Activated naive CD4-positive, alpha-beta T cell treated with anti-CD3 and anti-CD28 coated beads, Interleukin-2, amount 50 U/mL, for 16 hours (primary cell): ENCODE data around the gene STXBP3.
"Not testable (repeated sequence)": the region's sequence is repeated elsewhere in the genome, so short reads cannot be mapped to it uniquely, and the experiment has no call there.

Experiments
- DNase-seq: peaks from one replicate; pipeline ENCODE4 v3.0.0-alpha.2; 2020

The STXBP3 gene, protein sequence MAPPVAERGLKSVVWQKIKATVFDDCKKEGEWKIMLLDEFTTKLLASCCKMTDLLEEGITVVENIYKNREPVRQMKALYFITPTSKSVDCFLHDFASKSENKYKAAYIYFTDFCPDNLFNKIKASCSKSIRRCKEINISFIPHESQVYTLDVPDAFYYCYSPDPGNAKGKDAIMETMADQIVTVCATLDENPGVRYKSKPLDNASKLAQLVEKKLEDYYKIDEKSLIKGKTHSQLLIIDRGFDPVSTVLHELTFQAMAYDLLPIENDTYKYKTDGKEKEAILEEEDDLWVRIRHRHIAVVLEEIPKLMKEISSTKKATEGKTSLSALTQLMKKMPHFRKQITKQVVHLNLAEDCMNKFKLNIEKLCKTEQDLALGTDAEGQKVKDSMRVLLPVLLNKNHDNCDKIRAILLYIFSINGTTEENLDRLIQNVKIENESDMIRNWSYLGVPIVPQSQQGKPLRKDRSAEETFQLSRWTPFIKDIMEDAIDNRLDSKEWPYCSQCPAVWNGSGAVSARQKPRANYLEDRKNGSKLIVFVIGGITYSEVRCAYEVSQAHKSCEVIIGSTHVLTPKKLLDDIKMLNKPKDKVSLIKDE

DNA sequence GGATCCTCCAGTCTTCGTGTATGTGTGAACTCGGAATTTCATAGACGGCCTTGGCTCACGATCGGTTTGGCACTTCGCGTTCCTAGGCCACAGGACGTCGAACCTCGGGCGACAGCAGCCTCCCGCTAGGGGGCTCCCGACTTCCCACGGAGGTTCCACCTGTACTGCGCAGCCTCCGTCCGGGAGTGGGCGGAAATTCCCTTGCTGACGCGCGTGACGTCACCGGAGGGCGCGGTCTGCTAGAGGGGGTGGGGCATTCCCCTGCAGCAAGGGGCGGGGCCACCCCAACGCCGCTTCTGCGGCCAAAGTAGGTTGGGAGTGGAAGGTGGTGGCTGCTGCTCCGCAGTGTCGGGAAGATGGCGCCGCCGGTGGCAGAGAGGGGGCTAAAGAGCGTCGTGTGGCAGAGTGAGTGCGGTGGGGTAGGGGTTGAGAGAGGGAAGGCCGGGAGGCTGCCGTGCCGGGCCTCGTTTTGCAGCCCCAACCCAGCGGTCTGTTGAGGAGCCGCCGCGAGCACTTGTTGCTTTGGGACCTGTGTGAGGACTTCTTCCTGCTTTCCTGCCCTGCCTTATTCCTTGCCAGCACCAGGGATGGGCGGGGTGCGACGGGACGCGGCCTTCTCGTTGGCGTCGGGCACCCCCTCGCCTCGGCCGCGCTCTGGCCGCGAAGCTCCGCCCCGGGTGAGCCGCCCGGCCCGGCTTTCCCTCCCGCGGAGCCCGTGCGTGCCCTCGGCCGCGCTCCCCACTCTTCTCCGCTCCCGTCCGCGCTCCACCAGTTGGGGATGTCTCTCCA lies at the start of gene STXBP3:
STXBP3 (plus strand) TSS at position 293 of the 789 bp plus-strand sequence; CDS start at position 357, 64 bp downstream.
- peak; percentile 100 for DNase-seq

DNA sequence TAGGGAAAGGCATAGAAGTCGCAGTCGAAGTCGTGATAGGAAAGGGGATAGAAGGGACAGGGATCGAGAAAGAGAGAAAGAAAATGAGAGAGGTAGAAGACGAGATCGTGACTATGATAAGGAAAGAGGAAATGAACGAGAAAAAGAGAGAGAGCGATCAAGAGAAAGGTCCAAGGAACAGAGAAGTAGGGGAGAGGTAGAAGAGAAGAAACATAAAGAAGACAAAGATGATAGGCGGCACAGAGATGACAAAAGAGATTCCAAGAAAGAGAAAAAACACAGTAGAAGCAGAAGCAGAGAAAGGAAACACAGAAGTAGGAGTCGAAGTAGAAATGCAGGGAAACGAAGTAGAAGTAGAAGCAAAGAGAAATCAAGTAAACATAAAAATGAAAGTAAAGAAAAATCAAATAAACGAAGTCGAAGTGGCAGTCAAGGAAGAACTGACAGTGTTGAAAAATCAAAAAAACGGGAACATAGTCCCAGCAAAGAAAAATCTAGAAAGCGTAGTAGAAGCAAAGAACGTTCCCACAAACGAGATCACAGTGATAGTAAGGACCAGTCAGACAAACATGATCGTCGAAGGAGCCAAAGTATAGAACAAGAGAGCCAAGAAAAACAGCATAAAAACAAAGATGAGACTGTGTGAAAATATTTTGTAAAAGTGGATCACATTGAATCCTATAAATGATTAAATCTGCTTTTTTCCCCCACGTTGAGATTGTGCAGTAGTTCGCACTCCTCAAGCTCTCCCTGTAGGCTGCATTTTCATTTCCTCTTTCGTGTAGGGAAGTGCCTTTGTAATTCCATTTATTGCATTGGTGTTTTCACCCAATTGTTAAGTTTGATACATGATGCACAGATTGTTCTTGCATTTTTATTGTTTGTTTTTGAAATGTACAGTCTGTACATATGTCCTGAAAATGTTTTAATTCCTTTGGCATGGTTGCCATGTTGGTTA lies 46.8 kb upstream of the STXBP3 start:
- no peak for DNase-seq

DNA sequence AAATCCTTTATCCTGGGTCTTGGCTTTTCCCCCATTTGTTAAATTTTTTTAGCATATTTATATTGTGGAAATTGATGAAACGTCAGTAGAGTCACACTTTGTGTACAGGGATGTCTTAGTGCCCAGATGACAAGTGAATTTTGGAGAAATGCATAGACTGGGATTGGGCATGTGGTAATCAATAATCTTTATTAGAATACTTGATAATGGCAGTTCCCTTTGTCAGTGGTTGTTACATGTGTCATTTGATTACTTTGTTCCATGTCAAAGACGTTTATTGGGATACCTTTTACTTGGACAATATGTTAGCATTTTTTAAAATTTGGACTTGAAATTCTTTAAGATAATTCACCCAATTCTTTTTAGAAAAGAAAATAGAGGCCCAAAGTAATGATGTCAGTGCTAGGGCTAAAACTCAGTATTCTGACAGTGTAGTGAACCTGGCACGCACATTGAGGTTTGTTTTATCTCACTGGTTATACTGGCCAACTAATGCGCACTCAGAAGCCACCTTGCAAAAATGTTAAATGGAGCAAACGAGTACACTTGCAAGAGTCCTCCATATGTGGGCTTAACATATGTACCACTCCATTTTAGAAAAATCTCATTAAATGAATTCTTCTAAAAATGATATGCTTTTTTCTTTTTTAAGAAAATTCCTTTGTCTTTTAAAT lies 45.2 kb upstream of the STXBP3 start:
- DNase-seq = no peak

DNA sequence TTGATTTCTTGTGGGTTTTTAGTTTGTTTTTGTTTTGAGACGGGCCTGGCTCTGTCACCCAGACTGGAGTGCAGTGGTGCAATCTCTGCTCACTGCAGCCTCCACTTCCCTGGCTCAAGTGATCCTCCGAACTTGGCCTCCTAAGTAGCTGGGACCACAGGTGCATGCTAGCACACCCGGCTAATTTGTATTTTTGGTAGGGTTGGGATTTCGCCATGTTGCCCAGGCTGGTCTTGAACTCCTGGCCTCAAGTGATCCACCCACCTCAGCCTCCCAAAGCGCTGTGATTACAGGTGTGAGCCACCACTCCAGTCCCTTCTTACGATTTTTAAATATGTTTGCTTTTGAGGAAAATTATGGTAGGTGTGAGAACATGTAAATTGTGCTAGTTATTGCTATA lies 44.4 kb upstream of the STXBP3 start:
- not testable (repeated sequence) for DNase-seq

DNA sequence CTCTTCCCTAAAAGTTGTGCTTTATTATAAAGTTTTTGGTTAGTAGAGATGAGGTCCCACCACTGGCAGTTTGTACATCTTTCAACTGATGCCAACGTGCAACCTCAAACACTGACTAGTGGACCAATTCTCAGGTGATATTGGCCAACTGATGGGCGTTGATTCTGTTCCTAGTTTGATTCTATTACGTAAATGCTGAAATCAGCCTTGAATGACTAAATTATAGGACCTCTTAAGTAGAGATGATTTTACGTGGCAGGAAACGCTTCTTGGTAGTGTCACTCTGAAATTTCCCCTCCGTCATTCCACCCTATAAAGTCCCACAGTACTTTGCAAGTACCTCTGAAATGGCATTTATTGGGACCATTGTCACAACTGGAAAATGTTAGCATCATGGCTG lies 42.5 kb upstream of the STXBP3 start:
- no peak for DNase-seq

DNA sequence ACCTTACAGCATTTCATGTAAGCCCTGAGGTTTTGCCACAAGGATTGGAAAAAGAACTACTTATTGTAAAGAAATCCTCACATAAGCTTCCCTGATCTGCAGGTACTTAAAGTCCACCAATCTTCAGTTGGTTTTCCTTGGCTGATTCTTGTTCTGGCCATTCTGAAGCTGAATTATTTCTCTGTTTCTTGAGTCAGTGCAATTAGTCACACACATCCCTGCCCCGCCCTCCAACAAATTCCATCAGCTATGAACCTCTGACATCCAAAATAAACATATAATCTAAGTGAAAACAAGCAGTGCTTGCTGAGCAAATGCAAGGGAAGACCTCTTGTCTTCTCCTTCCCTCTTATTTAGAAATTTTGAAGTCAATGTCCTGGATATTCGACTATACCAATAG lies 42.0 kb upstream of the STXBP3 start:
- no peak for DNase-seq

DNA sequence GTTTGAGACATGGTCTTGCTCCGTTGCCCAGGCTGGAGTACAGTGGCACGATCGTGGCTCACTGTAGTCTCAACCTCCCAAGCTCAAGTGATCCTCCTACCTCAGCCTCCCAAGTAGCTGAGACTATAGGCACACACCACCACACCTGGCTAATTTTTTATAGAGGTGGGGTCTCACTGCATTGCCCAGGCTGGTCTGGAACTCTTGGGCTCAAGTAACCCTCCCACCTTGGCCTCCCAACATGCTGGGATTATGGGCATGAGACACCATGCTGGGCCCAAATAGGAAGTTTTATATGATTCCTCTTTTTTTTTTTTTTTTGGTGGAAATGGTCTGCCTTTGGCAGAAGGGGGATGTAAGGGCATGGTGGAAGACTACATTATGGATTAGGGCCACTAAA lies 39.8 kb upstream of the STXBP3 start:
- no peak for DNase-seq

DNA sequence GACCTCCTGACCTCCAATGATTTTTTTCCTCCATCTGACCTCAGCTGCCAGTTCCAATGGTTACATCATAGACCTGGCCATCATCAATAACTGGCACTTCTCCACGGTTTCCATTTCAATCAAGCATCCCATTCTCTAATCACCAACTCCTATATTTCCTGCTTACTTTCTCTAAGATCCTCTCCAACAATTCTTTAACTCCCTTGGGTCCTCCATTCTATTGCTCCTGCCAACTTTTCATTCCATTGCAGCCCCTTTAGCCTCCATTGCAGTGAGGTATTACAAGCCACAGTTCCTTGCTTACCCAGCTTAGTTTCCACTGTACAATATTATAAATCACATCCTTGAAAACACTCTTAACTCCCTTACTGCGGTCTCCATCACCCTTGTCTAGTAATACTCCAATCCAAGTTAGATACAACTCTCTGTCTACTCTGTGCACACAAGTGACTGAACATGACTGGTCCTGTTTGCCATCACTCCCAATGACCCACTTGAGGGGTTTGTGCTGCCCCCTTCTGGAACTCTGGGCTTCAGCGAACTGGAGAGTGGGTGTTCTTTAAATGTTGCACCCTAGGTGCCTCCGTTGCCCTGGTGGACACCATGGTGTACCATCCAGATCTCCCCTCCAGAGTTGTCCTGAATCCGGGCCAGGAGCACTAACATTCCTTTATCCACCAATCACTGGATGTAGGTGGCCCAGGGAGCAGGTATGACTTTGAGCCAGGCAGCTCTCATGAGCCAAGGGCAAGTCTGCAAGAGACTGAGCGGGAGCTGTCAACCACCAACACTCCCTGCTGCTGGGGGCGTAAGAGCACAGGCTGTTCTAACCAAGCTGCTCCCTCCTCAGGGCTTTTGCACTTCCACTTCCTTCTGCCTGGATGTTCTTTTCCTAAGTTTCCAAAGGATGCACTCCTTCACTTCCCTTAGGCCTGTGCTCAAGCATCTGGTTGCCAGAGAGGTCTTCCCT lies 37.5 kb upstream of the STXBP3 start:
- DNase-seq = peak; percentile 59

DNA sequence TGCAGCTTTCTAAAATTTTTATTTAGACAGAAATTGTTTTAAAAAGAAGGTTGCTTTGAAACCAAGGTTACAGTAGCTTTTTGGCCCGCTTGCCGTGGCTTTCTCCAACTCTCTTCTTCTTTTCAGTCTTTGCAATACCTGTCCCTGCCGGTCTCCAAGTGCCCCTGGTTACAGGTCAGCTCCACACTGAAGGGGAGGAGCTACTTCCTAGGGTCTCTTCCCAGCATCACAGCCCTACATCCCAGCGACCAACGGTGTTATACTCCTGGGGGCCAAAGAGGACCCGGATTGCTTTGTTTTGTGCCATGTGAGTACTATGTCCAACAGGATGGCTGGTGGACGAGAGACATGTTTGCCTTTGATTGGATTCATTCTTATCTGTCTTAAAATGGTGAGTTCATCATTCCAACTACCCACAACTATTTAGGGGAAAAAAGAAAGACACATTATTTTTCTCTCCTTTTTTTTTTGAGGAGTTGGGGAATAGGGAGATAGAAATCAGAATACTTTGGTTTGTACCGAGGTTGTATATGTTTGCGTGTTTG lies 33.8 kb upstream of the STXBP3 start, which contains the start of gene FNDC7:
FNDC7 (plus strand) TSS at position 303 of the 545 bp plus-strand sequence; CDS start at position 329, 26 bp downstream.
- DNase-seq = no peak

DNA sequence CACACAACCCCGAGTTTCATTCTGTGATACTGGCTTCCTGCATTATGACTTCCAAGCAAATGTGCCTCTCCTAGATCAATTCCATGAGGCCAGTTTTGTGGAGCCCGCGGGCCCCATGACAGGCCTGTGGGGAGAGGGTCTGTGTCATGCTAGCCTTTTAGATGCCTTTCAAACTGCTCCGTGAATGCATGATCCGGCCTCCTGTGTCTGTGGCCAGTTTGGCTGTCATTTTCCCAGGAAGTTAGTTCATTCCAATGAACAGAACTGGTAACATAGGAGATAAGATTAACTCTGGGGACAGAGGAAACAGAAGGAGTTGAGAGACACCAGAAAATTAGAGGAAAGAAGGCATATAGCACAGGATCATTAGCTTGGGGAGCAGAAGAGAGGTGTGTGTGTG lies 30.5 kb upstream of the STXBP3 start:
- DNase-seq = no peak

DNA sequence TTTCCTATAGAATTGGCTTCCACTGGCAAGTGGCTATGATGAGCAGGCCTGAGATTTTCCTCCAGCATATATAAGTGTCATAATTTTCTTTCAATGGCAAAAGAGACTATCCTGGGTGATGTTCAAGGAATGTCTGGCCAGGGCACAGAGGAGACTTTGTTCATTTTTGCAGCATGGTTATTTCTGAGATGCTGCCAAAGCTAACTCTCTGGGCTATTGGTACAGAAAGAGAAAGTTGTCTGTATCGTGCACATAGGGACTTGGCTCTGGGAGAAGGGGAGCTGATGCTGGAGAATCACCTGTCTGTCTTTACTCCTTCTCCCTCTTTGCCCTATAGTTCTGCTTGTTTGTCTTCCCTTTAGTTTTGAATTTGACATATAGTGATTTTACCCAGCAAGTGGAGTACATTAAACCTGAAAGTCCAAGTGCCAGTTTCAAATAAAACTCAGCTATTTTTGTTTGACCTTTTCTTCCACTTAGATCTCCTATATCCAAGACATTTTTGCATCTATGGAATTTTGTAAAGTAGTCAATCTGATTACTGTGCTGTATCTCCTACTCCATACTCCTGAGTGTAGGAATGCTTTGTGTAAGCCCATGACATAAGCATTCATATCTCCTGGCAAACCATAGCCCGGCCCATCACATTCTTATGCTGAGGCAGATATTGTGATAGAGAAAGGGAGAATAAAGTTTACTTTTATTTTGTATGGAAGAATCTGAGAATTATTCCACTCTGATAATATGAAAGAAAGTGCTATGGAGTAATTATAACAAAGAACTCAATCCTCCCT lies 29.8 kb upstream of the STXBP3 start:
- no peak for DNase-seq

DNA sequence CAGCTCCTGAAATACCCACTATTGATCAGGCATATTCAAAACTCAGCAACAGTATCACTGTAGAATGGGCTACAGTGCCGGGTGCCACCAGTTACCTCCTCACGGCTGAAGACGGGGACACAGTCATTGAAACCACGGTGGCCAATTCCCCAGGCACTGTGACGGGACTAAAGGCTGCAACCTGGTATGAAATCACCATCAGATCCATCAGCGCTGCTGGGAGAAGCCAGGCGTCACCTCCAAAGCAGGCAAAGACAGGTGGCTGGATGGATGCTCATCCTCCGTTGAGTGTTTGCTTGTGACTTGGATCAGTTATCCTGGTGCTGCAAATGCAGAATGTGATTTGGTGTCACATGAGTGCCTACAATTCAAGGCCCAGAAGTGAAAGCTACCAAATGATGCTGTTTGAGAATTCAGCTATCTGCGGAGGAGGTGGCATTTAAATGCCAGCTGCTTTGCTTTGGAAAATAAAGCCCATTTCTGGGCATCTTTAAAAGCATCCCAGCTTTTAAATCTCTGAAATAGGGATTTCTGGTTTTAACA lies 28.6 kb upstream of the STXBP3 start:
- DNase-seq = no peak

DNA sequence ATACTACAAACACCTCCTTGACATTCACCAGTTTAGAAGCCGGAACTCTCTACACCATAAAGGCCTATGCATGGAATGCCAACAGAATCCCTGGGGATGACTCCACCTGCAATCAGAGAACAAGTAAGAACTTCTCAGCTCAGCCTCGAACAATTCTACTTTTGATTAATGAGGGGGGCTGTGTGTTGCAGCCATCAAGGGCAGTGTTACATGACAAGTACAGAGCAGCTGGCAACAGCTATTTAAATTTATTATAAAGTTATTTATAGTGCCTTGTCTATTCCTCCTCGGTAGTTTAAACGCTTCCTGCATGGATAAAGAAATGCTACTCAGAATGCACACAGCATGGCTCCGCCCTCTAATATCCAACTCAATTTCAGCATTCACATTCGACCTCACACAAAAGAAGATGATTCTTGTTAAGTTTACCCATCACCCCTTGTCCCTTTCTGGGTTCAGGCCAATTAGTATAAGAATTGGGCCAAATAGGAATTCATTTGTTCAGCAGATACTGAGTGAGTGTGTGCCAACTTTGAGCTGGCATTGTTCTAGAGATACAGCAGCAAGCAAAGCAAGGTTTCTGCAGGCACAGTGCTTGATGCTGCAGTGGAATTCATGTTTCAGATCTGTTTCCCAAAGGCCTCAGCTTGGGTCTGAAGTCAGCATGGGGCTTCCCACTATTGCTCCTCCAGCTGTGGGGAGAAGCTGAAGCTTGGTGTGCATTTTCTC lies 27.4 kb upstream of the STXBP3 start:
- DNase-seq = no peak

DNA sequence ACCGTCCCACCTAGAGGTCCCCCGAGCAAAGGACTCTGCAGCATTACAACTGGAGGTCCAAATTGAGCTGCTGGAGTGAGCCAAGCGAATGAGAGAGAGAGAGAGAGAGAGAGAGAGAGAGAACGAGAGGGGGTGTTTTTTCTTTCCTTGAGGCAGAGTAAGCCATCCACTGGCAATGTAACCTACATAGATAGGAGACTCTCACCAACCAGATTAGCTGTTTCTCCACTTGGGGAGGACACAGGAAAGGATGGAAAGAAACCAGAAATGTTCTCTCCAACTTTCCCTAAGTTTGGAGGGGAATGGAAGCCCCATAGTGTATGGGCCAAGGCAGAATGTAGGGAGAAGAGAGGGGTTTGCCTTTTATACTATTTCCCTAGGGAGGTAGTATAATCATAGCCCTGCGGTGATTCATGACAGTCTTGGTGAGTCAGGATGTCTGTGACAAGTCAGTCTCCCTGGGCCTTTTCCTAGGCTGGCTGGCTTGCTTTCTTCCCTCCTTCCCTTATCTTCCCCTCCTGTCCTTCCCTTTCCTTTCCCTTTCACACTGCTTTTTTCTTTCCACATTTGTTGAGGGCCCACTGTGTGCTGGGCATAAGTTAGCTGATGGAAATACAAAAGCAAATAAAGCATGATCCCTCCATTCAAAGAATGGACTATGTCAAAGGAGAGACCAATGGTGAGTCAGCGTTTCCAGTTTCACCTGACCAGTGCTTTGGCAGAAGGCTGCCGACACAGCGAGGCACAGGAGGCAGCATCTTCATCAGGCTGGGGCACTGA lies 26.6 kb upstream of the STXBP3 start:
- DNase-seq = no peak

DNA sequence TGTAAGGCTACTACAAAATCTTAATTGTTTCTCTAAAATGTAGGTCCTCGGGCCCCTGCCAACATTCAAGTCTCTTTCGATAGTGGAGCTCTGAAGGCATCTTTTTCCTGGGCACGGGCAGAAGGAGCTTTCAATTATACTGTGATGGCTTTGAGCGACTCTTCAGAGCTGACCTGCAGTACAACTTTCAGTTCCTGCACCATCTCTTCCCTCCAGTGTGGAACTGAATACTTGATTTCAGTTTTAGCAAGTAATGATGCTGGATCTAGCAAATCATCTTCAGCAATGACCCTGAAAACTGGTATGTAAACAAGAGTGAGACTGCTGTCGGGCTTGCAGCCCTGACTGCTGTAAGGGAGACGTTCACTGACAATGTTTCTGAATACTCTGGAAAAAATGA lies 24.2 kb upstream of the STXBP3 start:
- no peak for DNase-seq

DNA sequence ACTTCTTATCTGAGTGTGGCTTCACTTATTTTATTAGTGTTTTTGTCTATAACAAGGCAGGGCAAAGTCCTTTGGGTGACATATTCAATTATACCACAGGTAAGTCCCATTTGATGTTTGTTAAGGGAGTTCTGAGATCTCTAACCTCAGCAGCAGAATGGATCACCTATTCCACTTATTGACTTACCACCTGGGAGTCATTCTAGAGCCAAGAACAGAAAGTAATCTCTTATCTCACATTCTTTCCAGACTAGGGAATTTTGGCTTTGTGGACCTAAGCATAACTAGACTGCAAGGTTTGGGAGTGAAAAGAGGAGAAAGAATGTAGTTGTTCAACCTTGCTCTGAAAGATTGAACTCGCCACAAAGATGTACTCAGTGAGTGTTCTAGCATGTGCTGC lies 20.6 kb upstream of the STXBP3 start:
- no peak for DNase-seq

DNA sequence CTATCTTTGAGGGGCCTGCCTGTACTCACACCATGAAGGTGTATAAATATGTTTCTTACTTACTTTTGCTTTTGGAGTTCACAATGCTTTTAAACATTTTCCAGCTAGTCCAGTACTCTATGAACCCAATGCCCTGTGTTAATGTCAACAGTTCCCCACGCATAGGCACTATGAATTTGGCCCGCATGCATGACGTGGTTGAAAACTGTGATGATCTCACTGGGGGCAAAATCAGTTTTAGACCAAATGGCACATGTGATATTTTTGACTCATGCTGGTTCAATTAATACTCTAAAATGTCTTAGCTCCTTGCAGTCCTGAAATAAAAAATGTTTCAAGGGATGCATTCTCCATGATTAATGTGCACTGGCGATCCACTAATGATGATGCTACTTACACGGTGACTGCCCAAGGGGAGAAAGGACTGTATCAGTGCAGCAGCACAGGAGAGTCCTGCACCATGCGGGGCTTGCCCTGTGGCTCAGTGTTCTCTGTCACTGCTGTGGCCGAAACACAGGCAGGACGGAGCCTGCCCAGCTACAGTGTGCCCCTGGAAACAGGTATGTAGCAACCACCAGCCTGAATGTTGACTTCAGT lies 18.0 kb upstream of the STXBP3 start:
- no peak for DNase-seq
